ENCODE measurements around the gene LENG1. TPM values are rescaled to one million over a fixed set of nuclear protein-coding genes. Genes with fewer than 3 reads are reported as not detected.

Gene LENG1
- total RNA-seq, 1 donor from 2014 or later = 8.7 TPM

GRCh38 chr19:54142166-54142780 lies 17.2 kb downstream of the LENG1 start:
- no peak for DNase-seq (ENCODE audit: low read depth)

- no peak for DNase-seq (ENCODE audit: low read depth)
These were observed 18.2 kb downstream of the LENG1 start for GRCh38 chr19:54141356-54141755.

- no peak for DNase-seq (ENCODE audit: low read depth)
These were observed 20.8 kb downstream of the LENG1 start for GRCh38 chr19:54138489-54139256.

GRCh38 chr19:54137699-54138488 lies 21.6 kb downstream of the LENG1 start, which contains the start of gene CNOT3:
CNOT3 (plus strand) TSS chr19:54137762; CDS start chr19:54142979, 5,217 bp downstream.
- no peak for DNase-seq (ENCODE audit: low read depth)

GRCh38 chr19:54136864-54137698 lies 22.4 kb downstream of the LENG1 start:
- peak; percentile 100 for DNase-seq (ENCODE audit: low read depth)

GRCh38 chr19:54136086-54136863 lies 23.2 kb downstream of the LENG1 start:
- DNase-seq (ENCODE audit: low read depth) = no peak

GRCh38 chr19:54133957-54134590 lies 25.4 kb downstream of the LENG1 start:
- no peak for DNase-seq (ENCODE audit: low read depth)

- no peak for DNase-seq (ENCODE audit: low read depth)
These were observed 26.1 kb downstream of the LENG1 start for GRCh38 chr19:54133312-54133956.

GRCh38 chr19:54129617-54129996 lies 29.9 kb downstream of the LENG1 start:
- DNase-seq (ENCODE audit: low read depth) = no peak

GRCh38 chr19:54128796-54129616 lies 30.5 kb downstream of the LENG1 start:
- no peak for DNase-seq (ENCODE audit: low read depth)

- DNase-seq (ENCODE audit: low read depth) = no peak
These were observed 31.1 kb downstream of the LENG1 start for GRCh38 chr19:54128441-54128725.

- DNase-seq (ENCODE audit: low read depth) = no peak
These were observed 31.7 kb downstream of the LENG1 start for GRCh38 chr19:54127688-54128440.

- no peak for DNase-seq (ENCODE audit: low read depth)
These were observed 33.8 kb downstream of the LENG1 start for GRCh38 chr19:54125713-54126112.

GRCh38 chr19:54124393-54124792 lies 35.1 kb downstream of the LENG1 start:
- DNase-seq (ENCODE audit: low read depth) = no peak

- no peak for DNase-seq (ENCODE audit: low read depth)
These were observed 35.8 kb downstream of the LENG1 start for GRCh38 chr19:54123682-54124081.

- no peak for DNase-seq (ENCODE audit: low read depth)
These were observed 38.3 kb downstream of the LENG1 start for GRCh38 chr19:54121259-54121658.

- DNase-seq (ENCODE audit: low read depth) = peak; percentile 99
These were observed 44.1 kb downstream of the LENG1 start, which contains the start of the genes PRPF31 and TFPT for GRCh38 chr19:54115109-54116063. PRPF31 (plus strand) TSS chr19:54115754; CDS start chr19:54118279, 2,525 bp downstream. TFPT (minus strand) TSS chr19:54115657; CDS start chr19:54115269, 388 bp downstream.
